DND-41 (cell line): Measurements from ENCODE around the gene EMP2.

ENCODE experiments used
- EZH2 ChIP-seq: IDR thresholded peaks from 3 replicates; pipeline ENCODE4 v1.6.1; 2012; ENCODE audit warnings: borderline replicate concordance, low read depth, mild to moderate bottlenecking, moderate library complexity, low read length, inconsistent platforms; ENCODE audit not compliant: severe bottlenecking
- TF ChIP-seq, protein P1 (sequence below): IDR thresholded peaks from 2 replicates; pipeline ENCODE4 v1.5.1; 2012; ENCODE audit warnings: borderline replicate concordance, low read length, moderate library complexity, mild to moderate bottlenecking; ENCODE audit not compliant: poor library complexity, severe bottlenecking; ENCODE audit errors: extremely low read depth

DNA sequence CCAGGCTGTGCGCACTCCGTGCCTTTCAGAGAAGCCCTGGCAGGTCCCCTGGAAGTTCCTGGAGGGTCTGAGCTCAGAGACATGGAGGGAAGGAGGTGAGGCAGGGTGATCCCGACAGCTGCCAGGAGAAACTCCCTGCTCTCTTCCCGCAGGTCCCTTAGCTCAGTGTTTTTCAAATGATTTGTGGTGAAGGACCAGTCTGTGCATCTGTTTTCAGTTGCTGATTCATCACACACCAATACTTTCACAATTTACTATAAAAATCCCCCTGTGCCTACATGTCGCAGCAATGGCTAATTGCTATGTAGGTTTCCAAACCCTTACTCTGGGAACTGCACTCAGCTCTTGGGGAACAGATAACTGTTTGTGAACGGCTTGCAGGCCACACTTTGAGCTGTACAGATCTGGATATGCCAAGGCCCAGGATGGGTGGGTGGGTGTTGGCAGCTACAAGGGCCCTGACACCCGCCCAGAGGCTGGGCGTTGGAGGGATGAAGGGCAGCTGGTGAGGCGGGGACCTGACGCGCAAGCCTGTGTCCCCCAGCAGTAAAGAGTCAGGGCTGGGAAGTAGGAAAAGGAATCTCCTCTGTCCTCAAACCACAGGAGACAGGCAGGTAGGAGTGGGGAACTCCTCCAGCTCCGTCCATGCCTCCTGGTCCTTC is 20.5 kb upstream of the EMP2 start:
- TF ChIP-seq, protein P1, sequence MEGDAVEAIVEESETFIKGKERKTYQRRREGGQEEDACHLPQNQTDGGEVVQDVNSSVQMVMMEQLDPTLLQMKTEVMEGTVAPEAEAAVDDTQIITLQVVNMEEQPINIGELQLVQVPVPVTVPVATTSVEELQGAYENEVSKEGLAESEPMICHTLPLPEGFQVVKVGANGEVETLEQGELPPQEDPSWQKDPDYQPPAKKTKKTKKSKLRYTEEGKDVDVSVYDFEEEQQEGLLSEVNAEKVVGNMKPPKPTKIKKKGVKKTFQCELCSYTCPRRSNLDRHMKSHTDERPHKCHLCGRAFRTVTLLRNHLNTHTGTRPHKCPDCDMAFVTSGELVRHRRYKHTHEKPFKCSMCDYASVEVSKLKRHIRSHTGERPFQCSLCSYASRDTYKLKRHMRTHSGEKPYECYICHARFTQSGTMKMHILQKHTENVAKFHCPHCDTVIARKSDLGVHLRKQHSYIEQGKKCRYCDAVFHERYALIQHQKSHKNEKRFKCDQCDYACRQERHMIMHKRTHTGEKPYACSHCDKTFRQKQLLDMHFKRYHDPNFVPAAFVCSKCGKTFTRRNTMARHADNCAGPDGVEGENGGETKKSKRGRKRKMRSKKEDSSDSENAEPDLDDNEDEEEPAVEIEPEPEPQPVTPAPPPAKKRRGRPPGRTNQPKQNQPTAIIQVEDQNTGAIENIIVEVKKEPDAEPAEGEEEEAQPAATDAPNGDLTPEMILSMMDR = no peak
- TF ChIP-seq EZH2 = no peak
